HUES6 (cell line): ENCODE data around the gene MED13.

ENCODE experiments used
- H3K27ac ChIP-seq: 2 replicates; pipeline ENCODE4 v1.7.0; 2013; ENCODE audit warnings: low read depth, mild to moderate bottlenecking, low read length, inconsistent platforms
- H3K27me3 ChIP-seq: 2 replicates; pipeline ENCODE4 v1.6.1; 2013; ENCODE audit warnings: low read length; ENCODE audit not compliant: control insufficient read depth, insufficient read depth
- H3K36me3 ChIP-seq: 2 replicates; pipeline ENCODE4 v1.6.1; 2013; ENCODE audit warnings: low read length; ENCODE audit not compliant: control insufficient read depth, insufficient read depth
- H3K4me1 ChIP-seq: 2 replicates; pipeline ENCODE4 v1.6.1; 2013; ENCODE audit warnings: low read length; ENCODE audit not compliant: control insufficient read depth, insufficient read depth
- H3K4me3 ChIP-seq: 2 replicates; pipeline ENCODE4 v1.5.1; 2013; ENCODE audit warnings: low read depth, low read length
- H3K9ac ChIP-seq: one replicate; pipeline ENCODE4 v1.6.1; 2013; ENCODE audit warnings: mild to moderate bottlenecking, low read length
- H3K9me3 ChIP-seq: 2 replicates; pipeline ENCODE4 v1.6.1; 2013; ENCODE audit warnings: low read depth, low read length; ENCODE audit not compliant: control insufficient read depth, insufficient read depth

MED13 gene

GRCh38 chr17:62049299-62049698 lies 15.8 kb downstream of the MED13 start:
- Histone ChIP-seq H3K9ac (no peak overlapping the region), H3K9me3 (no peaks in the 10 kb centered on the region), H3K27me3 (no peaks in the 10 kb centered on the region), H3K36me3 (peaks cover 76% of the 10 kb centered on the region), H3K27ac (no peak overlapping the region), H3K4me3 (no peak overlapping the region), H3K4me1 (no peaks in the 10 kb centered on the region)

- Histone ChIP-seq H3K9ac (no peak overlapping the region), H3K4me1 (no peaks in the 10 kb centered on the region), H3K36me3 (peaks cover 83% of the 10 kb centered on the region), H3K9me3 (no peaks in the 10 kb centered on the region), H3K4me3 (no peak overlapping the region), H3K27ac (no peak overlapping the region), H3K27me3 (no peaks in the 10 kb centered on the region)
These were observed 16.8 kb downstream of the MED13 start for GRCh38 chr17:62048262-62048661.

DNA sequence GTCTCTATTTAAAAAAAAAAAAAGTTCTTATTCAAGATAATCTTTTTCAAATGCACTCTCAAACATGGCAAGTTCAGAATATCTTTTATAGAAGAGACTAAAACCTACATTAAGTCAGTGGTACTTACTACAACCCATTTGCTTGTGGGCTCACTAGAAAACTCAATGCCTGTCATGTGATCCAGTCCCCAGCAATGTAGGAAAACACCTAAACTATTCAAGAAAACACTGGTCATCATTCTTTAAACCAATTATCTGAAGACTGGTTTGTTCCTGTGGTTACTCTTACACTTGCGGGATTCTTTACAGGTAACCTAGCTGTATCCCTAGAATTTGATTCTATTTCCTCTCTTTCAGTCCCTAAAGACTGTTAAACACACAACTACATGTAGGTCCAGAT lies 19.6 kb downstream of the MED13 start:
- no peaks in the 10 kb centered on the region for H3K27me3 ChIP-seq

DNA sequence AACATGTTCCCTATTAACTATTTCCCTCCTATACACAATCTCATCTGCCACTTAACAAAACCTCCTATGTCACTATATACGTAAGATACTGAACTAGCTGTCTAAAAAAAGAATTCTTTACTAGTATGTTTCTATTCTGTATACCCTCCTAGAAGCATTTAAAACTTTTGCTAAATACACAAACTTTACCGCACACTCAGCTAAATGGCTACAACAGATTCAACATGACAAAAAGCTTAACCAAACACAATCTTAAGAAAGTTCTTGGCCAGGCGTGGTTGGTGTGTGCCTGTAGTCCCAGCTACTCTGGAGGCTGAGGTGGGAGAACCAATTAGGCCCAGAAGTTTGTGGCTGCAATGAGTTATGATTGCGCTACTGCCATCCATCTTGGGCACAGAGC lies 20.0 kb downstream of the MED13 start:
- Histone ChIP-seq H3K27ac (no peak overlapping the region), H3K36me3 (peaks cover 80% of the 10 kb centered on the region), H3K27me3 (no peaks in the 10 kb centered on the region), H3K4me1 (no peaks in the 10 kb centered on the region), H3K9ac (no peak overlapping the region), H3K4me3 (no peak overlapping the region), H3K9me3 (no peaks in the 10 kb centered on the region)

More for the DNA sequence above, 19.6 kb downstream of the MED13 start:
- H3K9ac ChIP-seq, result no peak overlapping the region
- H3K9me3 ChIP-seq, result no peaks in the 10 kb centered on the region
- no peaks in the 10 kb centered on the region for H3K4me1 ChIP-seq
- H3K27ac ChIP-seq, result no peak overlapping the region
- no peak overlapping the region for H3K4me3 ChIP-seq
- H3K36me3 ChIP-seq, result peaks cover 80% of the 10 kb centered on the region

DNA sequence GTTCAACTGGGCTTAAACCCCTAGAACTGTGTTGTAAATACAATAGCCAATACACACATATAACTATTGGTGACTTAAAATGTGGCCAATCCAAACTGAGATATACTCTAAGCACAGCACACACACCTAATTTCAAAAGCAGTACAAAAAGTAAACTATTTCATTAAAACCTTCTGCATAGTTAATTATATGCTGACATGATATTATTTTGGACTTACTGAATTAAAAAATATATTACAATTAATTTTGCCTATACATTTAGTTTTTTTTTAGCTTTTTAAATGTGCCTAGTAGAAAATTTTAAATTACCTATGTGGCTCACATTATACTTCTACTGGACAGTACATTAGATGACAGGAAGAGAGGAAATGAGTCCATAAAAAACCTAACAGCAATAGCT lies 21.5 kb downstream of the MED13 start:
- Histone ChIP-seq H3K4me1 (no peaks in the 10 kb centered on the region), H3K27ac (no peak overlapping the region), H3K4me3 (no peak overlapping the region), H3K27me3 (no peaks in the 10 kb centered on the region), H3K36me3 (peaks cover 80% of the 10 kb centered on the region), H3K9ac (no peak overlapping the region), H3K9me3 (no peaks in the 10 kb centered on the region)

DNA sequence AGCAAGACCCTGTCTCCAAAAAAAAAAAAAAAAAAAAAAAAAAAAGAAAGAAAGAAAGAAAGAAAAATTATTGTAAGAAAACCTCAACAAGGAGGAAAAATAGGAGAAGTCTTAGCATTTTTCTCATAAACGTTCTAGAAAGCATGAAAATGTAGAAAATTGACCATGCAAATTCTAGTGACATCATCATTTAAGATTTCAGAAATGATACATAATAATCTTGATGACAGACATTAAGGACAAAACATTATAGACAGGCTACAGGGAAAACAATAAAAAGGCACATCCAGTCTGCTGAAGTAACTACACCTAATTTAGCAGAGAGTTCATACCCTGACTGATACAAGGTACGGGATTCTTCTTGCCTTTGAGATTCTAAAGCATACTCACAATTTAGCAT lies 21.9 kb downstream of the MED13 start:
- H3K27ac ChIP-seq, result no peak overlapping the region
- no peaks in the 10 kb centered on the region for H3K9me3 ChIP-seq
- no peaks in the 10 kb centered on the region for H3K27me3 ChIP-seq
- no peaks in the 10 kb centered on the region for H3K4me1 ChIP-seq
- peaks cover 77% of the 10 kb centered on the region for H3K36me3 ChIP-seq
- no peak overlapping the region for H3K9ac ChIP-seq
- no peak overlapping the region for H3K4me3 ChIP-seq

GRCh38 chr17:62038248-62038647 lies 26.8 kb downstream of the MED13 start:
- Histone ChIP-seq H3K27me3 (no peaks in the 10 kb centered on the region), H3K9ac (no peak overlapping the region), H3K36me3 (peaks cover 65% of the 10 kb centered on the region), H3K27ac (no peak overlapping the region), H3K4me3 (no peak overlapping the region), H3K9me3 (no peaks in the 10 kb centered on the region), H3K4me1 (no peaks in the 10 kb centered on the region)

DNA sequence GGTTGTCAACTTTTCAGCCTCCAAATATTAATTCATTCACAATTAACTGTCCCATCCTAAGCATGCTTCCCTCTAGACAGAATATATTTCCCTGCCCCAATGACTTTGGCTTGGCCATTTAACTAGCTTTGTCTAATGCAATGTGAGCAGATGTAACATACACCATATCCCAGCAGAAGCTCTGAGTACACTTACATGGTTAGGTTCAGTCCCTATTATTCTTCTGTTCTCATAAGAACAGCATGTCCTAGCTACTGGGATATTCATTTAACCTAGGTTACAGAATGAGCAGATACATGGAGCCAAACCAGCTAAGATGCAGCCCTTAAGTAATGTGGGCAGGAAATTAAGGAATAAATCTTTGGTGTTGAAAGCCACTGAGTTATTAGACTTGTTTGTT lies 31.8 kb downstream of the MED13 start:
- no peak overlapping the region for H3K9ac ChIP-seq
- peaks cover 74% of the 10 kb centered on the region for H3K36me3 ChIP-seq

GRCh38 chr17:62032480-62032879 lies 32.6 kb downstream of the MED13 start:
- Histone ChIP-seq H3K9me3 (no peaks in the 10 kb centered on the region), H3K4me3 (no peak overlapping the region), H3K4me1 (no peaks in the 10 kb centered on the region), H3K36me3 (peaks cover 81% of the 10 kb centered on the region), H3K27ac (no peak overlapping the region), H3K9ac (no peak overlapping the region), H3K27me3 (no peaks in the 10 kb centered on the region)

More for the DNA sequence above, 31.8 kb downstream of the MED13 start:
- H3K4me3 ChIP-seq, result no peak overlapping the region
- no peak overlapping the region for H3K27ac ChIP-seq
- H3K4me1 ChIP-seq, result no peaks in the 10 kb centered on the region
- no peaks in the 10 kb centered on the region for H3K9me3 ChIP-seq
- H3K27me3 ChIP-seq, result no peaks in the 10 kb centered on the region

DNA sequence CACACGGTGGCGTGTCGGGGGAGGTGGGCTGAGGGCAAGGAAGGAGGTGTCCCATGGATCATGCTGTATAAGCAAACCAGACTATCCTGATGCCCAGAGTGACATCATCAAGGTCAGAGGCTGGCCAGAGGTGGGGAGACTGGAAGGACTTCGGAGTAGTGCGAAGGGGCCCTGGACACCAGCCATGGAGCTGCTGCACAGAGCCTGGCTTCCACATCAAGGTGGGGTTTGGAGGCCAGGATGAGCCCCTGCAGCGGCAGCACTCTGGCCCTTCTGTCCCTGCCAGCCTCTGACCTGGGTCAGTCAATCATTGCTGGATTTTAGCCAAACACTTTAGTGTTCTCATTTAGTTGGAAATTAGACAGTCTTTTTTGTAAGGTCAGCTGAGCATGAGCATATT lies 34.8 kb downstream of the MED13 start:
- no peaks in the 10 kb centered on the region for H3K4me1 ChIP-seq
- no peak overlapping the region for H3K9ac ChIP-seq
- no peaks in the 10 kb centered on the region for H3K9me3 ChIP-seq
- H3K27ac ChIP-seq, result no peak overlapping the region
- H3K4me3 ChIP-seq, result no peak overlapping the region
- H3K36me3 ChIP-seq, result peaks cover 93% of the 10 kb centered on the region
- no peaks in the 10 kb centered on the region for H3K27me3 ChIP-seq

DNA sequence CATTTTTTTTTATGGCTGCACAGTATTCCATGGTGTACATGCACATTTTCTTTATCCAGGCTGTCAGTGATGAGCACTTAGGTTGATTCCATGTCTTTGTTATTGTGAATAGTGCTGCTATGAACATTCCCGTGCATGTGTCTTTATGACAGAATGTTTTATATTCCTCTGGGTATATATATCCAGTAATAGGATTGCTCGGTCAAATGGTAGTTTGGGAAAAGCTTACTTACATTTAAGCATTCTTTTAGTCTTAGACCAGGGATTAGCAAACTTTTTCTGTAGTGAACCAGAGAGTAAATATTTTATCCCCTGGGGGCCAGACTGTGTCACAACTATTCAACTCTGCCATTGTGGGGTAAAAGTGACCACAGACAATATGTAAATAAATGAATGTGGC lies 40.2 kb downstream of the MED13 start:
- Histone ChIP-seq H3K27me3 (no peaks in the 10 kb centered on the region), H3K9me3 (no peaks in the 10 kb centered on the region), H3K9ac (no peak overlapping the region), H3K4me3 (no peak overlapping the region), H3K27ac (no peak overlapping the region), H3K4me1 (no peaks in the 10 kb centered on the region), H3K36me3 (peaks cover 84% of the 10 kb centered on the region)

GRCh38 chr17:62017912-62018311 lies 47.2 kb downstream of the MED13 start:
- no peaks in the 10 kb centered on the region for H3K4me1 ChIP-seq
- no peak overlapping the region for H3K9ac ChIP-seq
- no peaks in the 10 kb centered on the region for H3K9me3 ChIP-seq
- H3K27ac ChIP-seq, result no peak overlapping the region
- no peak overlapping the region for H3K4me3 ChIP-seq
- no peaks in the 10 kb centered on the region for H3K27me3 ChIP-seq
- peaks cover 65% of the 10 kb centered on the region for H3K36me3 ChIP-seq
